HK-2 (cell line): ENCODE results near the gene ZBTB11.
"Not testable (repeated sequence)": the region's sequence is repeated elsewhere in the genome, so short reads cannot be mapped to it uniquely, and the experiment has no call there.

Source experiments
- DNase-seq: peaks from one replicate; pipeline ENCODE4 v3.0.0-alpha.2; 2018; ENCODE audit not compliant: unreplicated experiment

Gene ZBTB11

DNA sequence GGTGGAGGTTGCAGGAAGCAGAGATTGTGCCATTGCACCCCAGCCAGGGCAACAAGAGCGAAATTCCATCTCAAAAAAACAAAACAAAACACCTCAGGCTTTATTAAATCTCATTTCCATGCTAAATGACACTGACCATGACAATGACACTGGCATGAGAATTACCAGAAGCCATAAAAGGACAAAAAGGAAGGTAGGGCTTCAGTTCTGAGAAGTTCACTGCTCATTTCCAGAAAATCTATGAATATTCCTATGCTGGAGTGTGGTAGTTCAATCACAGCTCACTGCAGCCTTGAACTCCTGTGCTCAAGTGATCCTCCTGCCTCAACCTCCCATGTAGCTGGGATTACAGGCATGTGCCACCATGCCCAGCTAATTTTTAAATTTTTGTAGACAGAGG lies 58.2 kb downstream of the ZBTB11 start:
- no peak for DNase-seq

DNA sequence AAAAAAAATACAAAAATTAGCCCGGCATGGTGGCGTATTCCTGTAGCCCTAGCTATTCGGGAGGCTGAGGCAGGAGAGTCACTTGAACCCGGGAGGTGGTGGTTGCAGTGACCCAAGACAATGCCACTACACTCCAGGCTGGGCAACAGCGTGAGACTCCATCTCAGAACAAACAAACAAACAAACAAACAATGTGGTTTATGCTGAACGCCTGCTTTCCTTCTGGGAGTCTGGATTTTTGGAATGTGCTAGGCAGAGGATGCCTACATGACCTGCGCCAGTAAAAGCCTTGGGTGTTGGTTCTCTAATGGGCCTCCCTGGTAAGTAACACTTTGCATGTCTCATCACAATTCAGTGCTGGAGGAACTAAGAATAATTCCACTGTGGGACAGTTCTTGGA lies 59.5 kb downstream of the ZBTB11 start:
- DNase-seq = no peak

DNA sequence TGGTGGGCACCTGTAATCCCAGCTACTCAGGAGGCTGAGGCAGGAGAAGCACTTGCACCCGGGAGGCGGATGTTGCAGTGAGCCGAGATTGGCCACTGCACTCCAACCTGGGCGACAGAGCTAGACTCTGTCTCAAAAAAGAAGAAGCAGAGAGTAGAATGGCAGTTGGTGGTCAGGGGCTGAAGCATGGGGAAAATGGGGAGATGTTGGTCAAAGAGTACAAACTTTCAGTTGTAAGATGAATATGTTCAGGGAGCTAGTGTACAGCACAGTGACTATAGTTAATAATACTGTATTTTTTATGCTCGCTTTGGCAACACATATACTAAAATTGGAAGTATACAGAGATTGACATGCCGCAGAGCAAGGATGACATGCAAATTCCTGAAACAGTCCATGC lies 61.4 kb downstream of the ZBTB11 start:
- DNase-seq = no peak

DNA sequence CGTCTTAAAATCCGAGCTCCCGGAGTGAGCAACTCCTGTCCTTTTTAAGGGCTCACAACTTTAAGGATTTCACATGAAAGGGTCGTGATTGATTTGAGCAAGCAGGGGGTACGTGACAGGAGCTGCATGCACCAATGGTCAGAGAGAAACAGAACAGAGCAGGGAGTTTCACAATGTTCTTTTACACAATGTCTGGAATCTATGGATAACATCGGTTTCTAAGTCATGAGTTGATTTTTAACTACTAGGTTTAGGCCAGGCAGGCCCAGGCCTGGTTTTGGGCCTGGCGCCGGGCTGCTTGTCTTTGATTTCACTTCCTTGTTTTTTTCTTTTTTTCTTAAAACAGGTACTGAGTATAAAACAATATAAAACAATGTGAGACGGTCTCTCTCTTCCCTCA lies 63.9 kb downstream of the ZBTB11 start:
- not testable (repeated sequence) for DNase-seq

DNA sequence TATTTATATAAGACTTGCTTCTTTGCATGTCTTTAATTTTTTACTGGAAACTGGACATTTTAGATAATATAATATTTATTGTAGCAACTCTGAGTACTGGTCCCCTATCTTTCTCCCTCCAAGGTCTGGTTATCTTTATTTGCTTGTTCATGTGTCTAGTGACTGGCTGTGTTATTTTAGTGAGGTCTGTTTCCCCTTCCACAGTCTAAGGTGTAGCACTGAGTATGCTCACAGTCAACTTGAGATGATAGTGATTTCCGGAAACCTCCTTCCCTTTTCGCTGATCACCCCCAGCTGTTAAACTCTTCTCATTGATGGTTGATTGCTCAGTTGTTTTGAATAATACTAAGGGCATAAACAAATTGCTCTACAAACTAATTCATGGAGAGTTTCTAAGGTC lies 65.9 kb downstream of the ZBTB11 start:
- DNase-seq = no peak

DNA sequence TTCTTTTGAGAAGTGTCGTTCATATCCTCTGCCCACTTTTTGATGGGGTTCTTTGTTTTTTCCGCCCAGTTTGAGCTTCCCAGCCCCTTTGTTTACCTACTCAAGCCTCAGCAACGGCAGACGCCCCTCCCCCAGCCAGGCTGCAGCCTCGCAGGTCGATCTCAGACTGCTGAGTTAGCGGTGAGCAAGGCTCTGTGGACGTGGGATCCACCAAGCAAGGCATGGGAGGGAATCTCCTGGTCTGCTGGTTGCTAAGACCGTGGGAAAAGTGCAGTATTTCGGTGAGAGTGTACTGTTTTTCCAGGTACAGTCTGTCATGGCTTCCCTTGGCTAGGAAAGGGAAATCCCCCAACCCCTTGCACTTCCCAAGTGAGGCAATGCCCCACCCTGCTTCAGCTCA lies 71.5 kb downstream of the ZBTB11 start:
- not testable (repeated sequence) for DNase-seq

DNA sequence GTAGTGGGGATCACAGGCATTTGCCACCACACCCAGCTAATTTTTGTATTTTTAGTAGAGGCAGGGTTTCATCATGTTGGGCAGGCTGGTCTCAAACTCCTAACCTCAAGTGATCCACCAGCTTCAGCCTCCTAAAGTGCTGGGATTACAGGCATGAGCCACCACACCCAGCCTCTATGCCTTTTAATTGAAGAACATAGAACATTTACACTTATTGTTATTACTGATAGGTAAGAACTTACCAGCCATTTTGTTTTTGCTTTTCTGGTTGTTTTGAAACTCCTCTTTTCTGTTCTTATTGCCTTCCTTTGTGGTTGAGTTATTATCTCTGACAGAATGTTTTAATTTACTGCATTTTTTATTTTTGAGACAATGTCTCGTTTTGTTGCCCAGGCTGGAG lies 73.7 kb downstream of the ZBTB11 start:
- no peak for DNase-seq

DNA sequence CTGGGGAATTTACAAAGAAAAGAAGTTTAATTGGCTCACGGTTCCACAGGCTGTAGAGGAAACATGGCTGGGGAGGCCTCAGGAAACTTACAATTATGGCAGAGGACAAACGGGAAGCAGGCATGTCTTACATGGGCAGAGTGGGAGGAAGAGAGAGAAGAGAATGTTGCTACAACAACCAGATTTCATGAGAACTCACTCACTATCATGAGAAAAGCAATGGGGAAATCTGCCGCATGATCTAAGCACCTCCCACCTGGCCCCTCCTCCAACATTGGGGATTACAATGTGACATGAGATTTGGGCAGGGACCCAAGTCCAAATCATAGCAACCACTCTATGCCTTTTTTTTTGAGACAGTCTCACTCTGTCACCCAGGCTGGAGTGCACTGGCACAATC lies 74.2 kb downstream of the ZBTB11 start:
- no peak for DNase-seq
